C4-2B (cell line): Measurements from ENCODE around the gene NBAS.

ENCODE experiments used
- ZFX ChIP-seq: fragments of 450-650 bp; IDR thresholded peaks from 2 replicates; pipeline ENCODE4 v1.6.1; 2017
- TF ChIP-seq, protein P1 (sequence below): fragments of 450-650 bp; conservative IDR thresholded peaks from 2 replicates; pipeline ENCODE4 v1.5.1; 2017; ENCODE audit warnings: mild to moderate bottlenecking

GRCh38 chr2:15571729-15572128 is 10.6 kb upstream of the NBAS start:
- TF ChIP-seq, protein P1, sequence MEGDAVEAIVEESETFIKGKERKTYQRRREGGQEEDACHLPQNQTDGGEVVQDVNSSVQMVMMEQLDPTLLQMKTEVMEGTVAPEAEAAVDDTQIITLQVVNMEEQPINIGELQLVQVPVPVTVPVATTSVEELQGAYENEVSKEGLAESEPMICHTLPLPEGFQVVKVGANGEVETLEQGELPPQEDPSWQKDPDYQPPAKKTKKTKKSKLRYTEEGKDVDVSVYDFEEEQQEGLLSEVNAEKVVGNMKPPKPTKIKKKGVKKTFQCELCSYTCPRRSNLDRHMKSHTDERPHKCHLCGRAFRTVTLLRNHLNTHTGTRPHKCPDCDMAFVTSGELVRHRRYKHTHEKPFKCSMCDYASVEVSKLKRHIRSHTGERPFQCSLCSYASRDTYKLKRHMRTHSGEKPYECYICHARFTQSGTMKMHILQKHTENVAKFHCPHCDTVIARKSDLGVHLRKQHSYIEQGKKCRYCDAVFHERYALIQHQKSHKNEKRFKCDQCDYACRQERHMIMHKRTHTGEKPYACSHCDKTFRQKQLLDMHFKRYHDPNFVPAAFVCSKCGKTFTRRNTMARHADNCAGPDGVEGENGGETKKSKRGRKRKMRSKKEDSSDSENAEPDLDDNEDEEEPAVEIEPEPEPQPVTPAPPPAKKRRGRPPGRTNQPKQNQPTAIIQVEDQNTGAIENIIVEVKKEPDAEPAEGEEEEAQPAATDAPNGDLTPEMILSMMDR, result no peak
- TF ChIP-seq ZFX, result no peak; the same call in 1 of the 2 replicates
